GM21723 (cell line): ENCODE results near the gene TRAF5.

ENCODE experiments used
- ATAC-seq: cut with Tn5 transposase; IDR thresholded peaks from one replicate; pipeline ENCODE4 v1.9.1; 2021; ENCODE audit warnings: mild to moderate bottlenecking, moderate library complexity; ENCODE audit not compliant: unreplicated experiment

TRAF5 gene

DNA sequence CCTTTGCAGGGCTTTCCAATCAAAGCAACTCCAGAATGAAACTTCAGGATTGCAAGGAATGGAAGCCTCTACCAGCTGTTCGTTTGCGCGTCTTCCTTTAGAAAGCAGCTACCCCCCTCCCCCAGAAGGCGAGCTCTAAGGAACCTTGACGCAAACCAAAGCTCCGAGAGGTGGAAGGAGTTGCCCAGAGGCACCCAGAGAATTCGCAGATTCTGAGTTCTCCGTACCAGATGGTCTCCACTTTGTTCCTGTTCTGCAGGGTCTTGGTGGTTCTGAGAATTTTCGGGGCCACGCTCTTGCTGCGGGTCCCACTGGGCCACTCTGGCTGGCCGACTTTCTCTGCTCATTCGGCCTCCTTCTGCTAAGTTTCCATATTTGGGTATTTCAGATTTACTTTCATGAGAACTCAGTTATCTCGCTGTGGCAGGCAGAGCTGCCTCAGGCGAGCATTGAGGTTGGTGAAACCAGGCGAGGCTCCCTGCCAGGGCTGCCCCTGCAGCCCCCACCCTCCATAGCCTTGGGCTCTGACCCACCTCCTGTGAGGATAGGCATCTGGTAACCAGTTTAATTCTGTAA, 801 bp downstream of the TRAF5 start:
- ATAC-seq, result peak; percentile 33

DNA sequence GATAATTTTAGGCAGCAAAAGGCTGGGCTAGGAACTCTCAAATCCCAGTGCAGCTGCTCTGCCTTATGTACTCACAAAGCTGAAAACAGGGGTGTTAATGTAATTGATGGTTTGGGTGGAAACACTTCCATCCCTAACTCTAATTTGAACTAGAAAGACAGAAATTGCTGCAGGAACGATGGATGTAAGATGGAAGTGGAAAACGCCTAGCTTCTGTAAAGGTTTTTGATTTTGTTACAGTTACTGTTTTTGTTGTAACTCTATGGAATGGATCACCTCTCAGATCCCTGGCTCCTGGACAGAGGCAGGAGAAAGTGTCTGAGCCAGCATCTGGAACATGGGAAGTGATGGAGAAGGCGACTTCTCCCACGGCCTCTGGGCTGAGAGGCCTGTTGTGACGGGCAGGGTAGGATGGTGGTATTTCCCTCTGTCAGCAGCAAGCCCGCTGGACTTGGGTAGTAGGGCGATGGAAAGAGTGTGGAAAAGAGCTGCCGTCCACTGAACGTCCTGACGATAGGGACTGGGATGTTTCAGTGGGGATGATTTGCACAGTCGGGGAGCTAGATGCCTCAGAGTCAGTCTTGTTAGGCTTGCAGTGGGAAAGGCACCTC, 1.6 kb downstream of the TRAF5 start:
- ATAC-seq, result no peak

DNA sequence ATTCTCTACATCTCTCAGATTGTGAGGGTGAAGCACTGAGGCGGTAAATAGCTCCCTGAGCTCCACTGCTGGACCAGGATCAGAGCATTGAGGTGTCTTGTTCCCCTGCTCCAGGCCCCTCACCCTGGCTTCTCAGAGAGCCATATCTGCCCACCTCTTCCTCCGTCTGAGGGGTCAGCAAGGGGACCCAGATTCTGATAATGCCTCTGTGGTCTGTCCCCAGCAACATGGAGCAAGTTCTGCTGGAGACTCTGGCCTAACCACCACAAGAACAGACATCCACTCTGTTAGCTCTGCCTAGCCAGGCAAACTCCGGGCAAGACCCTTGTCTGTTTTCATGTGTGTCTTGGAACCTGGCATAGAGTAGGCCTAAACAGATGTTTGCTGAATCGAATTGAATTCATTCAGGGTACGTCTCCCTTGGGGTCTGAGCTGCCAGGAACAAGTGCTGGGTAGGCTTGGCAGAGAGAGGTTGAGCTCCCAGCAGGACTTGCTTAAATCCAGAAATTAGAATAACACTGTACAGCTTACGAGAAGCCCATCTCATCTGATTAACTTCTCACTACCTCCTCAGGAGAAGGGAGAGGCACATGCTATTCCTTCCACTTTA, 2.3 kb downstream of the TRAF5 start:
- no peak for ATAC-seq

DNA sequence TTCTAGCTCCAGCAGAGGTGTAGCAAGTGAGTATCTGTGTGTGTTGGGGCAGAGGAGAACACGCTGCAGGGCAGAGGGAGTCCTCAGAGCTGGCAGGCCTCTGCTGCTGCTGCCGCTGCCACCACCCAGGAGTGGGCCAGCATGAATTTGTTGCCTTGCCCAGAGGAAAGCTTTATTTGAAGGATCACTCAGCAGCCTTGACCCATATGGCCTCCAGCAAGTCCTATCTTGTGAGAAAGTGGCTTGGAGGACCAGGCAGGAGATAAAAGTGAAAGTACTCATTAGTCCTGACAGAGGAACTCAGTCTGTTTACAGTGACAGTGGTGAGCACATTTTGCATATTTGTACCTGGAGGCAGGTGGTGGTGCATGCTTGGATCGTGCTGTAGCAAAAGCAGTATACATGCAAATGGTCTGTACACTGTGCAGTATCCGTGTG, 3.1 kb downstream of the TRAF5 start:
- ATAC-seq, result peak; percentile 46

DNA sequence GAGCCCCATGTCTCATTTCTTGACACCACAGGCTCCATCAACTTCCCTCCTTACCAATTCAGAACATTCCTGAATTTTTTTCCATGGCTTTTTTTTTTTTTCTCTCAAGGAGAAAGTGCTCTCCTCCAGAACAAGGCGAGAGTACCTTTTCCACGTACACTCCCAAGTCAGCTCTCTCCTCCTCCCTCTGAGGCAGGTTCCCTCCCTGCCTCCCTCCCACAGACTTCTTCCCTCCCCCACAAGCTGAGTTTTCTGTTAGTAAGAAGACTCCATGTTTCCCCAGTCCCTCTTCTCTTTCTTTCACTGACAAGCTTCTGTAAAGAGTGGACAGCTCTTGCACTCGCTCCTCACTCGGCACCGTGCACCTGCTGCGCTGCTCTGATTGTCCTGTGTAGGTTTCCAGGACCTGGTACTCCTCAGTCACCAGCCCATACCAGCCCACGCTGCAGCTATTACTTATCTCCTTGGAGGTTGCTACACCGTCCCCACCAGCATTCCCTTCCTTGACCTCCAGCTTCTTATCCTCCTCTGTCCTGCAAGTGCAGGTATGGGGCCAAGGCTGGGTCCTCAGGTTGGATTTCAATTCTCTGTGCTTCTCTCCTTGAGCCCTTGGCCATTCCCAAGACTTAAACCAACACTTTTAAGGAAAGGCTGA, 3.8 kb downstream of the TRAF5 start:
- ATAC-seq, result no peak

DNA sequence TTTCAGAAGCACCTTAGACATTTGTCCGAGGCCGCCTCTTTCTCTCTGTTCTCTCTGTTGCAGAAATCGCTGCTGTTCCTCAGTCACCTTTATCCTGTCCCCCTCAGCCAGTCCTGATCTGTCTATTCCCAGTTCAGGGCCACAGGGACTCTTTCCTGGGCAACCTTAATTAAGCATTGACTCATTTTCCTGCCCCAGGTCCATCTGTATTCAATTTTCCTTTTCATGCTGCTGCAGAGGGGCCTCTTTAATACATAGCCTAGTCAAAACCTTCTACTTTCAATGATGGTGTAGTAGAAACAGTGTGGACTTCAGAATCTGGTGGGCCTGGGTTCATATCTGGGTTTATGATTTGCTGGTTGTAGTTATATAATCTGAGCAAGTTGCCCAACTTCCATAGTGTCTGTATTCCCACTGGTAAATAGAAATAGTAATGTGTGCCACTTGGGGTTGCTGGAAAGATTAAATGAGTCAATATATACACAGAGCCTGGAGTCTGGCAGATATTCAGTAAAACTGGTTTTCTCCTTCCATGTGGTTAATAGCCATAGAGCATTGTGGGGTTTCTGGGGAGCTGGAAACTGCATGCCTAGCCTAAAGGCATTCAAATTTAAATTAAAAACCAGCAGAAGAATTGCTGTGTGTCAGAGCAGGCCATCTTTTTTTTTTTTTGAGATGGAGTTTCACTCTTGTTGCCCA, 4.5 kb downstream of the TRAF5 start:
- no peak for ATAC-seq

DNA sequence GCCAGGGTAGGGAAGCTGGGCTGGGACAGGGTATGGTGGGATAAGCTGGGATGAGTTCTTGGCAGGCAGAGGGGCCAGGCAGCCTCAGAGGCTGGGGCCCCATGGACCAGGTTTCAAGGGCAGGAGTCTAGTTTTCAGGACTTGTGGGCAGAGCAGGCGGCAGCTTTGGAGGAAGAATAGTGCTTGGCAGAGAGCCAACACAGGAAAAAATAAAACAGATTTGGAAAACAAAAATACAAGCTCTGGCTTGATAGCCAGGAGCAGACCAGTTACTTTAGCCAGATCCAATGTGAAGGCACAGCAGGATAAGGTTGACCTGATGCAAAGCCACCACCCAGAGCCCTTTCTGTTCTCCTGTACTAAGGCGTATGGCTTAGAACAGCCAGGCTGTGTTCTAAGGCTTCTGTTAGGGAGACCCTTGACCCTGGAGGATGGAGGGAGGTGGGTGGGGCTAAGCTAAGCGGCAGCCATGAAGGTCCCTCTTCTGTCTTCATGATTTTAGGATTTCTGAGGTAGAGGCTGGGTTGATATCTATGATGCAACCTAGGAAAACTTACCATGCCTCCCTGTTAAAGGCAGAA, 5.5 kb downstream of the TRAF5 start:
- no peak for ATAC-seq

DNA sequence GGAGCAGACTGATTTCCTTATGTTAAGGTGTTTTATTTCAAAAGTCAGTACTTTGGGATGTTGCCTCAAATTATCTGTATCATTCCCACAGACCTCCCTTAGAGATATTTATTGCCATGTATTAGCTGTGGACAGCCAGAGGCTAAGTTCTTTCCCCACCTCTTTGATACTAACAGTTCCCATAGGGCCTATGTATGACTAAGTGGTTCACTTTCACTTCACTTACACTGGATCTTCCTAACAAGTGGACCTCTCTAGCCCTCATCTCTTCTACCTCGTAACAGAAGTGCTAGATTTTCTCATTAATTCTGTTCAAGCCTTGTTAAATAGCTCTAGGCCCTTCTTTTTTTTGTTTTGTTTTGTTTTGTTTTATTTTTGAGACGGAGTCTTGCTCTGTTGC, 6.2 kb downstream of the TRAF5 start:
- ATAC-seq, result no peak

DNA sequence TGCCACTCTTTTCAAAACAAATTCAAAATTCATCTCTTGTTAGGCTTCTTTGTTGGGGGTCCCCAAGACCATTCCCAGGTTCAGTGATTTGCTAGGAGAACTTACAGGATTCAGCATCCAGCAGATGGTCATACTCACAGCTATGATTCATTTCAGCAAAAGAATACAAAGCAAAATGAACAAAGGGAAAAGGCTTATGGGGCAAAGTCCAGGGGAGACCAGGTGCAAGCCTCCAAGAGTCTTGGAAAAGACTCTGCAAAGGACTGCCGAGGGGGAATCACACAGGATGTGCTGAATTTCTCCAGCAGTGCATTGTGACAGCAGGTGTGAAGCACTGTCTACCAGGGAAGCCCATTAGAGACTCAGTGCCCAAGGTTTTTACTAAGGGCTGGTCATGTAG, 7.3 kb downstream of the TRAF5 start:
- ATAC-seq, result no peak

DNA sequence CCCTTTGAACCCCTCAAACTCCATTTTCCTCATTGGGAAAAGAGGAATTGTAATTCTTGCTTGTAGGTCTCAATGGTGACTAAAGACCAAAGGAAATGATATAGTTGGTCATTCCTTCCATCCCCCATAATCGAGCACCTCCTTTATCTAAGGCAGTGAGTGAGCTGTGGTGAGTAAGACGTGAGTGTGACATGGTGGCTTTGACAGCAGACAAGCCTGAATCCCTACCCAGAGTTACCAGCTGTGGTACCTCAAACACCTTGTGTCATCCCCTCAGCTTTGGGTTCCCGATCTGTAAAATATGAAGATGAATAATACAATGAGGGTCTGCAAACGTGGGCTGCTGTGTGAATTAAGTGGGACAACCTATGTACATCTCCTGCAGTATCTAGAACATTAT, 8.4 kb downstream of the TRAF5 start:
- no peak for ATAC-seq

DNA sequence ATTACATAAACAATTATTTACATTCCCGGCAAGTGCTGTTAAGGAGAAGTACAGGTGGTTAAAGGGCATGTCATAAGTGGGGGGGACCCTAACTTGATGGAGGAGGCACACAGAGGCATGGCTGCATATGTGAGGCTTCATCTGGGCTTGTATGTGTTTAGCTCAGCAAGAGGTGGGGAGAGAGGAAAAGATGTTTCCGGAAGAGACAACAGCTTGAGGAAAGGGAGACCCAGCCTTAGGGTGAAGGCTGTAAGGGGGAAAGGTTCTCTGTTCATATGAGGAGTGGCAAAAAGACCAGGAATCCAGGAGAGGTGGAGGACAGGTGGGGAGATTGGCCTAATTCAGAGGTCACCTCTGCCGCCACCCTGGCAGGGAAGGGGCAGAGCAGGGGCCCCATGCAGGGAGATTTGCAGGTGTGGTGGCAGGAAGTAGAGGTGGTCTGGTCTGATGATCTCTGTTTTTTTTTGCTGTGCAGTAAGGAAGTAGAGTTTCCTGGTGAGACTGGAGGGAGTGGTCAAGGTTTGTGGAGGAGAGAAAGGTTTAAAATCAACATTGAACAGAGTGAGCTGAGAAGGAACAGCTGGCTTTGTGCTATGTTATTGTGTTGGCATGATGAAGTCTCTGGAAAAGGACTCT, 9.0 kb downstream of the TRAF5 start:
- peak; percentile 93 for ATAC-seq

DNA sequence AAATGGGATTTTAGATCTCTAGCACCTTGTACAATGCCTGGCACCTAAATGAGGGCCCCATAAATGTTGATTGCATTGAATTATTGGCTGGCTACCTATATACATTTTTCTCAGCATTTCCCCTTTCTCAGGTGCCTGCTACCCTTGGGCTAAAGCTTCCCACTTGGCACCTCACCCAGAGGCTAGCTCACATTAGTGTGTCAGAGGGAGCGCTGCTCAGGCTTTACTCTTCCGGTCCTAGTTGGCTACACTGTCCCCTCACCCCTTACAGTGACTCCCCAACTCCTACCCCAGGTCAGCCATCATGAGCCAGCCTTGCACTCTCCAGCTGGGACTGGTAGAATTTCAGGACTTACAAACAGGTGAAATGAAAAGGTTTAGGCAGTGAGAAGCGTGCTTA, 9.5 kb downstream of the TRAF5 start:
- peak; percentile 31 for ATAC-seq

DNA sequence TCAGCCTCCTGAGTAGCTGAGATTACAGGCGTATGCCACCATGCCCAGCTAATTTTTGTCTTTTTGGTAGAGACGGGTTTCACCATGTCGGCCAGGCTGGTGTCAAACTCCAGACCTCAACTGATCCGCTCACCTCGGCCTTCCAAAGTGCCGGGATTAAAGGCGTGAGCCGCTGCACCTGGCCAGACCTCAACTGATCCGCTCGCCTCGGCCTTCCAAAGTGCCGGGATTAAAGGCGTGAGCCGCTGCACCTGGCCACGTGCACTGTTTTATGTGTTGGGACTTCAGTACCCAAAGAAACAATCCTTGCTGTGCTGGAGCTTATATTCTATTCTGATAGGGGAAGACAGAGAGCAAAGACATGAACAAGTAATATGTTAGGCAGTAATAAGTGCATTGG, 10.1 kb downstream of the TRAF5 start:
- no peak for ATAC-seq

DNA sequence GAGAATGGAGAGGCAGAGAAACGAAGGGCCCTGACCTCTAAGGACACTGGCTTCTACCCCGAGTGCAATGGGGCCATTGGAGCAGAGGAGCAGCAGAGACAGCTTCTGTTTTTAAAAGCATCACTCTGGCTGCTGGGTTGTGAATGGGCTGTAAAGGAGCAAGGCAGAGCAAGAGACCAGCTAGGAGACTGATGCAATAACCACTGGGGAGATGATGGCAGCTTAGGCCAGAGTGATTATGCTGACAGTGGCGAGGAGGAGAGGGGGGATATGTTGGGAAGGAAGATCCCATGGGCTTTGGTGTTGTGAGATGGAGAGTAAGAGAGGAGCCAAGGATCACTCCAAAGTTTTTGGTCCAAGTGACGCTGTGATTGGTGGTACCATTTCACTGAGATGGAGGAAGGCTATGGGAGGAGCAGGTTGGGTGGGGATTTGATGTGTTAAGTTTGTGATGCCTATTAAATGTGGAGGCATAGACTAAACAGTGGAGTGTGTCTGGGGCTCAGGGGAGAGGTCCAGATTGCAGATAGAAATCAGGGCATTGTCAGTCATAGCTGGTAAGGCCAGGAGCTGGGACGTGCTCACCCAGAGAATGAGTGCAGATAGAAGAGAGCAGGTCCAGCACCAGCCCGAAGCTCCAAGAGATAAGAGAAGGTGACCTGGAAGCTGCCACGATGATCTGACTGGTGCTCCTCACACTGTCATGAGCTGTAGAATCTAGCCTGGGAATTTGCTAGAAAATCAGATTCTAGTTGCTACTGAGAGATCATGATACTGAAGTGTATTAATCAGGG, 11.0 kb downstream of the TRAF5 start:
- no peak for ATAC-seq

DNA sequence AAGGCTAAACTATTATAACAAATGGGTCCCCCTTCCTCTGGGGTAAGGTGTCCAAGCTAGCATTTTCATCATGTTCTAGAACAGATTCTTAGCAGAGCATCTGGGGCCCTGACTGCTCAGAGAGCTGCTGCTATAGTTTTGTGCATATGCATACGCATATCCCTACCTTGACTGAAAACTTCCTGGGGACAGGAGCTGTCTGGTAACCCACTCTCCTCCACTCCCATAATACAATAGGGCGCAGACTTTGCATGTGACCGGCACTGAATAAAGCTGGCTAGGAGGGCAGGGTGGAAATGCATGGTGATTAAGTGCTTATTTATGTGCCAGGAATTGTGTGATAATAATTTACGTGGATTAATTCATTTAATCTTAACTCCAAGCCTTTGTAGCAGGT, 11.6 kb downstream of the TRAF5 start:
- ATAC-seq, result no peak

DNA sequence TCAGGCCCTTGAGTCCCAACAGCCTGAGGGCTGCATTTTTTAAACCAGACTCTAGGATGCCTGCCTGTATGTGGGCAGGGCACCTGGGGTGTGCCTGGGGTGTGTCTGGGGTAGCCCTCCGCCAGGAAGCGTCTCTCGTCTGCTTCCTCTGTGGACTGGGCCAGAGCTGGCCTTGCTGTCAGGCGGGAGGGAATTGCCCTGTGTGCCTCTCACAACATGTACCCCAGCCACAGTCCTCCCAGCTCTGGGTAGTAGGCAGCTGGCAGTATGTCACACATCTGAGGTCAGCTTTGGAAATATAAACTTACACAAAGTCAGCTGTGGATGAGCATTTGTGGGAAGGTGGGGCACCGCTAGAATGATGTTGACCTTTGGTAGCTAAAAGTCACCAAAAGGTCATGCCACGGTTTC, 13.0 kb downstream of the TRAF5 start:
- no peak for ATAC-seq

DNA sequence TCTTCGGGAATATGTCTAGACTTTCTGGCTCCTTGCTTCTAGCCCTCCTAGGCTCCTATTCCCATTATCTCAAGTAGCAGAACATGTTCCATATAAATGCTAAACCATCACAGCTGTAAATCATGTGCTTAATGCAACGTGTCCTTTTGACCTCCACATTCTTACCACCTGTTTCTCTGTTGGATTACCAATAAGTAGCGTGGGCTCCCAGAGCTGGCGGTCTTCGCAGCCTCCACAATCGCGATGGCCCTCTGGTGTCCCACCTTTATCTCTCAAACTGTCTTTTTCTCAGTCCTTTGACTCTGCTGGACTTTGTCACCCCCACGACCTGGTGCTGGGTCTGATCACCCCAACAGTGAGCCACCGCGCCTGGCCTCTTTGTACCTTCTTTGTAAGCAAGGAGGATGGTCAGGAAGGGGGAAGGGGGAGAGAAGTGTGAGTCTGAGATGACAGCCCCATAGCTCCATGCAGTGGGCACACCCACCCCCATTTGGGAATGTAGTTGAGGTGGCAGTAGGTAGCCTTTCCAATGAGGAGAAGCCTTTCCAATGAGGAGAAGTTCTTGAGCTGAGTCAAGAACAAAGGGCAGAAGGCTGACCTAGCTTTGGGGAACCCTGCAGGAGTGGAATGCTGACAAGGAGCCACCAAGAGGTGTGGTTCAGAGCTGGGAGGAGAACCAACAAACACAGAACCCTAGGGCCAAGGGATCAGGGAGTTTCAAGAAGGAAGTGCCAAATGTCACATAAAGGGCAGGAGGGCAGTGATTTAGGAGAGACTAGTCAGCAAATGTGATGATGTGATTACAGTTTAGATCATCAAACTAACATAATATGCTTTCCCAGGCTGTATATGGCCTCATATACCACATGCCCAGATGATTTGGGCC, 14.2 kb downstream of the TRAF5 start:
- no peak for ATAC-seq

DNA sequence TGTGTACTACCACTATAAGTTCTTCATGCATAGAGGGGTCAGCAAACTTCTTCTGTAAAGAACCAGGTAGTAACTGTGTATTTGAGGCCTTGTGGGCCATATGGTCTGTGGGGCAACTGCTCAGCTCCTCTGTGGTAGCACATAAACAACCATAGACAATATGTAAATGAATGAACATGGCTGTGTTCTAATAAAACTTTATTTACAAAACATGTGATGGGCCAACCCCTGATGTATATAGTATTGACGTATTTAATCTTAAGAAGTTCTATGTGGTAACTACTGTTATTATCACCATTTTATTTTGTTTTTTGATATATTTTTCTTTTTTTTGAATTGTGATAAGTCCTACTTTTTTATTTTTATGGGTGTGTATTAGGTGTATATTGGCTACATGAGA, 15.4 kb downstream of the TRAF5 start:
- no peak for ATAC-seq

DNA sequence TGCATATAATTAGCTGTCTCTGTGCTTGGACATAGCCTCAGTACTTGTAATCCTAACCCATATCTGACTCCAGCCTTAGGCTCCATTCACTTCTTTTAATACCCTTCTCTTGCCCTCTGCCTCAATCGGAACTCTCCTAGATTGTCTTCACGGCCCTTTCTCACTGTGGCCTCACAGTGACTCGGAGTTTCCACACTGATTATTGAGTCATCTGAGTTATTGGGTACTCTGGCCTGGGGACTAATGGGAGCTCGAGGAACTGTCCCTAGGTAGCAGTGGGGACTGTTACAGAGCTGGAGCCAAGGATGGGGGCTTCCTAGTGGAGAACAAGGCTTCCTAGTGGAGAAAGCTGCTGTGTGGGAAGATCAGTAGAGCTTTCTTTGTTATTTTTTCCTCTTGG, 17.0 kb downstream of the TRAF5 start:
- no peak for ATAC-seq
